GM23248 (cell line): Measurements from ENCODE around the gene PLPPR1.

Experiments
- EZH2 ChIP-seq: fragments of 200-600 bp; sonication (generic); IDR thresholded peaks from 2 replicates; pipeline ENCODE4 v1.6.1; 2018; ENCODE audit warnings: antibody characterized with exemption, mild to moderate bottlenecking; ENCODE audit not compliant: insufficient read depth, poor library complexity, severe bottlenecking
- EZH2phosphoT487 ChIP-seq: fragments of 200-600 bp; sonication (generic); IDR thresholded peaks from 2 replicates; pipeline ENCODE4 v1.6.1; 2018; ENCODE audit warnings: antibody characterized with exemption, moderate library complexity, mild to moderate bottlenecking, low read depth; ENCODE audit not compliant: insufficient read depth

GRCh38 chr9:101323129-101323528 is 294.6 kb downstream of the PLPPR1 start:
- TF ChIP-seq EZH2 = no peak
- TF ChIP-seq EZH2phosphoT487 = no peak
